Calu3 (cell line): ENCODE data around the gene DPH7. TPM values are rescaled to one million over a fixed set of nuclear protein-coding genes. Genes with fewer than 3 reads are reported as not detected.
"Not testable (repeated sequence)": the region's sequence is repeated elsewhere in the genome, so short reads cannot be mapped to it uniquely, and the experiment has no call there.

Experiments used
- BruUV-seq: library from RNA; stranded (reverse); fragments of 400-500 nt; replicated peaks from 2 replicates; lab custom pipeline; 2021; lab: Mats Ljungman, UMichigan
- CTCF ChIA-PET: fragments of 300-600 bp; sonication (Branson Sonifier 250); formaldehyde crosslinking; loops from one replicate; lab custom pipeline; 2022; ENCODE audit warnings: antibody characterized with exemption; lab: Charles Lee
- DNase-seq: peaks from one replicate; pipeline ENCODE4 v3.0.0; 2022
- H3K27ac Mint-ChIP-seq: one replicate; pipeline ENCODE4 v1.8.0; 2022; ENCODE audit warnings: mixed read lengths; ENCODE audit not compliant: unreplicated experiment
- H3K27me3 Mint-ChIP-seq: one replicate; pipeline ENCODE4 v1.8.0; 2022; ENCODE audit warnings: mixed read lengths; ENCODE audit not compliant: unreplicated experiment
- H3K36me3 Mint-ChIP-seq: one replicate; pipeline ENCODE4 v1.8.0; 2022; ENCODE audit warnings: mild to moderate bottlenecking, moderate library complexity, mixed read lengths; ENCODE audit not compliant: insufficient read depth, unreplicated experiment
- H3K4me1 Mint-ChIP-seq: one replicate; pipeline ENCODE4 v1.8.0; 2022; ENCODE audit warnings: mild to moderate bottlenecking, low read depth, mixed read lengths; ENCODE audit not compliant: unreplicated experiment
- H3K4me3 Mint-ChIP-seq: one replicate; pipeline ENCODE4 v1.8.0; 2022; ENCODE audit warnings: mild to moderate bottlenecking, low read depth, moderate library complexity, mixed read lengths; ENCODE audit not compliant: unreplicated experiment
- H3K9me3 Mint-ChIP-seq: one replicate; pipeline ENCODE4 v1.8.0; 2022; ENCODE audit warnings: low read depth, mixed read lengths; ENCODE audit not compliant: unreplicated experiment
- CTCF ChIP-seq: fragments of 200-600 bp; IDR thresholded peaks from one replicate; pipeline ENCODE4 v1.8.0; 2022; ENCODE audit warnings: antibody characterized with exemption; ENCODE audit not compliant: unreplicated experiment
- intact Hi-C: fragments of 100-400 bp; cut with micrococcal nuclease; formaldehyde crosslinking; loops from one replicate; pipeline ENCODE4 v1.10.0; 2022; ENCODE audit not compliant: unreplicated experiment
- total RNA-seq: library from RNA; stranded (reverse); gene quantifications from 2 replicates; pipeline ENCODE4 v1.2.3, GENCODE V29; 2022

The DPH7 gene
- total RNA-seq, 1 experiment from 2014 or later: 30.2 TPM

DNA sequence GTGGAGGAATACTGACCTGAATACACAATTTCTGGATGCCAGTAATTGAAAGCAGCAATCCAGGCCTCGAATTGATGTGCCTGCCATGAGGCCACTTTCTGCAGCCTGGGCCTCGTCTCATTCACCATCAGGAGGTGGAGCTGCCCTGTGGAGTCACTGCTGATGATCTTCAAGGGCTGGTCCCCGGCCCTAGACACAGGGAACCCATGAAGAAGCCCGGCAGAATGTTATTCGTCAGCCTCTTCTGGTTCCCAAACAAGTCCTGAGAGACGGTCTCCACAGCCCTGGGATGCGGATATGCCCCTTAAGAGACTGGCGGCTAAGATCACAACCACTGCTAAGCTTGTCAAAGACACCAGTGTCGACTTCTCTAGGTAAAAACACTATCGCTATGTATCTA is 4.5 kb downstream of the DPH7 start:
- intact Hi-C loops: no loop called here
- no peak for TF ChIP-seq CTCF
- H3K4me3 Mint-ChIP-seq: no peak overlapping the region
- DNase-seq: no peak
- peaks cover 42% of the 10 kb centered on the region for H3K36me3 Mint-ChIP-seq
- H3K27ac Mint-ChIP-seq: no peak overlapping the region
- CTCF ChIA-PET: no interaction called here
- no peaks in the 10 kb centered on the region for H3K9me3 Mint-ChIP-seq
- no peaks in the 10 kb centered on the region for H3K27me3 Mint-ChIP-seq
- H3K4me1 Mint-ChIP-seq: peaks cover 7% of the 10 kb centered on the region
- BruUV-seq: no TSS peak

DNA sequence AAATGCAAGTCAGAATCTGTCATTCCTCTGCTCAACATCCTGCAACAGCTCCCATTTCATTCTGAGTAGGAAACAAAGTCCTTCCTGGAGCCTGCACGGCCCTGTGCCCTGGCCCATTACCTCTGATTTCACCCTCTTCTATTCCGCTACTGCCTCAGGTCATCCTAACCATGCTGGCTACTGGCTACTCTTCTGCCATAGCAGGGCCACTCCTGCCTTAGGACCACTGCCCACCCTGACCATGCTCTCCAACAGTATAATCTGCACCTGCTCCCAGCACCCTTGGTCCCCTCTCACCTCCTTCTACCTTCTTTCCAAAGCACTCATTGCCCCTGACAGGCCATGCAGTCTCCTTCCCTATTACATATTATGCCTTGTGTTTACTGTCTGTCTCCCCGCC is 8.2 kb downstream of the DPH7 start:
- H3K36me3 Mint-ChIP-seq: peaks cover 24% of the 10 kb centered on the region
- no TSS peak for BruUV-seq
- H3K4me1 Mint-ChIP-seq: peaks cover 4% of the 10 kb centered on the region
- no peaks in the 10 kb centered on the region for H3K27me3 Mint-ChIP-seq
- intact Hi-C loops: no loop called here
- no peak for DNase-seq
- CTCF ChIA-PET: no interaction called here
- no peaks in the 10 kb centered on the region for H3K9me3 Mint-ChIP-seq
- no peak for TF ChIP-seq CTCF
- H3K4me3 Mint-ChIP-seq: no peak overlapping the region
- no peak overlapping the region for H3K27ac Mint-ChIP-seq

DNA sequence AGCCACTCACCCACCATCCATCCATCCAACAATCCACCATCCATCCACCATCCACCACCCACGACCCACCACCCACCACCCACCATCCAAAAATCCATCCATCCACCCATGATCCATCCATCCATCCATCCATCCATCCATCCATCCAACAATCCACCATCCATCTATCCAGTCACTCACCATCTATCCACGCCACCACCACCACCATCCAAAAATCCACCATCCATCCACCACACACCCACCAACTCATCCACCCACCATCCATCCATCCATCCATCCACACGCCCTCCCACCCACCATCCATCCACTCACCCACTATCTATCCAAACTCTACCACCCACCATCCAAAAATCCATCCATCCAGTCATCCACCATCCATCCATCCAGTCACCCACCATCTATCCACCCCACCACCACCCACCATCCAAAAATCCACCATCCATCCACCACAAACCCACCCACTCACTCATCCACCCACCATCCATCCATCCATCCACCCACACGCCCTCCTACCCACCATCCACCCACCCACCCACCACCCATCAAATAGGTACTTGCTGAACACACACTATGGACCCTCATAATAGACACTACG is 9.0 kb downstream of the DPH7 start:
- no peak overlapping the region for H3K4me3 Mint-ChIP-seq
- no TSS peak for BruUV-seq
- intact Hi-C loops: no loop called here
- no peak overlapping the region for H3K27ac Mint-ChIP-seq
- H3K36me3 Mint-ChIP-seq: peaks cover 16% of the 10 kb centered on the region
- TF ChIP-seq CTCF: no peak
- no peaks in the 10 kb centered on the region for H3K9me3 Mint-ChIP-seq
- CTCF ChIA-PET: no interaction called here
- no peak for DNase-seq
- H3K27me3 Mint-ChIP-seq: no peaks in the 10 kb centered on the region
- no peaks in the 10 kb centered on the region for H3K4me1 Mint-ChIP-seq

DNA sequence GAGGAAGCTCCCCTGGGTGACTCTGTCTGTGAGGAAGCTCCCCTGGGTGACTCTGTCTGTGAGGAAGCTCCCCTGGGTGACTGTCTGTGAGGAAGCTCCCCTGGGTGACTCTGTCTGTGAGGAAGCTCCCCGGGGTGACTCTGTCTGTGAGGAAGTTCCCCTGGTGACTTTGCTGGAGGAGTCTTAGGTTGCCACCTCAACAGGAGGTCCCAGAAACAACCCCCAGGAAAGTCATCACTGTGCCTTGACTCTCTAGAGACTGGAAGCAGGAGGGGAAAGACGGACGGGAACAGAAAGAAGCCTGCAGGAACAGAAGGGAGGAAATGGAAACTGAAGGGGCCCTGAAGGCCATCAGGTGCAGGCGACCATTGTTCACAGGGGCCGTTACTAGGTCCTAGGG is 10.3 kb downstream of the DPH7 start:
- H3K36me3 Mint-ChIP-seq: peaks cover 17% of the 10 kb centered on the region
- BruUV-seq, H3K4me1 Mint-ChIP-seq, H3K9me3 Mint-ChIP-seq, DNase-seq, intact Hi-C loops, H3K27ac Mint-ChIP-seq, CTCF ChIA-PET, H3K27me3 Mint-ChIP-seq, H3K4me3 Mint-ChIP-seq: not testable (repeated sequence)

DNA sequence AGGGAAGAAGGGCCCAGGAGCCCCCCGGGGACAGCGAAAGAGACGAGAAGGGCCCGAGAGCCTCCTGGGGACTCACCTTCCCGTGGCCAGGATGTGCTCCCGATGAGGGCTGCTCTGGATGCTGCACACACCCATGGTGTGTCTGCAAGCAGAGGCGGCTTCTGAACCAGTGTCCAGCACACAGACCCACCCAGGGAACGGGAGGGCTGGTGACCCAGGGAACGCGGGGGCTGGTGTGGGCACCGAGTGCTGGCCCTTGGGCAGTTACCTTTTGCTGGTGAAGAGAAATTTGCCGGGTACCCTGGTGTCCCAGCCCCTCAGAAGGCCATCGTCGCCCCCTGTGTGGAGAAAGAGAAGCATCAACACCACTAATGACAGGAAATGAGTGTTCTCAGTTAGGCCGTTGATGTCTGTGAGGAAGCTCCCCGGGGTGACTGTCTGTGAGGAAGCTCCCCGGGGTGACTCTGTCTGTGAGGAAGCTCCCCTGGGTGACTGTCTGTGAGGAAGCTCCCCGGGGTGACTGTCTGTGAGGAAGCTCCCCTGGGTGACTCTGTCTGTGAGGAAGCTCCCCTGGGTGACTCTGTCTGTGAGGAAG is 13.8 kb downstream of the DPH7 start:
- no peak for TF ChIP-seq CTCF
- intact Hi-C loops: no loop called here
- H3K27me3 Mint-ChIP-seq: no peaks in the 10 kb centered on the region
- no peak overlapping the region for H3K27ac Mint-ChIP-seq
- no peak for DNase-seq
- H3K36me3 Mint-ChIP-seq: peaks cover 16% of the 10 kb centered on the region
- H3K9me3 Mint-ChIP-seq: no peaks in the 10 kb centered on the region
- H3K4me1 Mint-ChIP-seq: no peaks in the 10 kb centered on the region
- CTCF ChIA-PET: no interaction called here
- BruUV-seq: no TSS peak
- no peak overlapping the region for H3K4me3 Mint-ChIP-seq
